ENCODE measurements around the gene C12orf75.
A peak's percentile ranks its signal among the peaks of the same experiment; 100 is the strongest.

Gene C12orf75

DNA sequence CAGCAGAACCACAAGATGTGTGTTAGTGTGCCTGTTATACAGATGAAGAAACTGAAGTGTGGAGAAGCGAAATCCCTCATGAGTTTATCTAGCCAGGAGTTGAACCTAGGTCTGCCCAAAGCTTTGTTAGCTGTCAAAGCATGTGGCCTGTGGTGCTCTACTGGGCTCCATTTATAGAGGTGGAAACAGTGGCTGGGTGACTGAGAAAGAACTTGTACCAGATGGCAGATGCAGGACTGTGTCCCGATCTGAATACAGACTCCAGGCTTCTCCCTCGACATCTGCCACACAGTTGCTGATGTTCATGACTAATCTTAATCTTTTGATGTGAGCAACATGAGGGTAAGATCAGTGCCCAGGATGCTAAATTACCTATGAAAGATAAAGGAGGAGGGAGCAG, 89.1 kb downstream of the C12orf75 start:
- no peaks in the 10 kb centered on the region for H3K36me3 ChIP-seq (ENCODE audit: control insufficient read depth in 1 of 2, insufficient read depth in 2 of 2, low read length in 2 of 2)
- peak overlapping the region; percentile 37 for H2BK120ac ChIP-seq (ENCODE audit: insufficient read depth, low read length, poor library complexity)
- no peak overlapping the region for H3K23ac ChIP-seq (ENCODE audit: low read length)
- no peak overlapping the region for H3K27ac ChIP-seq (ENCODE audit: low read depth, low read length)
- peak in 1 of 2 donors; percentile 2 for DNase-seq
- peak overlapping the region; percentile 64 for H2BK12ac ChIP-seq (ENCODE audit: low read length)
- H2AK5ac ChIP-seq (ENCODE audit: low read length): peak overlapping the region; percentile 80
- H3K27me3 ChIP-seq (ENCODE audit: insufficient read depth, low read length): no peaks in the 10 kb centered on the region
- no peaks in the 10 kb centered on the region for H3K9me3 ChIP-seq (ENCODE audit: insufficient read depth, low read depth, low read length)
- no peak overlapping the region for H3K9ac ChIP-seq (ENCODE audit: low read length)
- H3K4me3 ChIP-seq (ENCODE audit: low read depth, low read length): no peak overlapping the region
- H3K14ac ChIP-seq (ENCODE audit: low read length): peak overlapping the region; percentile 24
- H3K4me2 ChIP-seq (ENCODE audit: low read length): no peak overlapping the region
- peaks cover 7 to 10% of the 10 kb centered on the region in 2 experiments for H3K4me1 ChIP-seq (ENCODE audit: control insufficient read depth in 1 of 2, insufficient read depth in 2 of 2, low read length in 2 of 2)
- H2BK5ac ChIP-seq (ENCODE audit: low read depth, low read length, poor library complexity): no peak overlapping the region
- H3K79me1 ChIP-seq (ENCODE audit: low read length): peaks cover 17% of the 10 kb centered on the region
- H3K4ac ChIP-seq (ENCODE audit: low read depth, low read length): no peak overlapping the region
- H4K91ac ChIP-seq (ENCODE audit: low read depth, low read length): peak overlapping the region; percentile 59
- H3K79me2 ChIP-seq (ENCODE audit: control insufficient read depth, insufficient read depth, low read length, poor library complexity): no peaks in the 10 kb centered on the region
- no CpG with 5 or more reads among the region's 3 CpGs for WGBS (ENCODE audit: extremely low coverage, insufficient coverage, insufficient read length)
- H2AFZ ChIP-seq (ENCODE audit: insufficient read depth, low read length, poor library complexity): no peak overlapping the region
- H4K8ac ChIP-seq (ENCODE audit: low read depth, low read length): no peak overlapping the region
- H4K12ac ChIP-seq (ENCODE audit: low read depth, low read length): no peak overlapping the region
- H3K18ac ChIP-seq (ENCODE audit: low read length): peak overlapping the region; percentile 14

DNA sequence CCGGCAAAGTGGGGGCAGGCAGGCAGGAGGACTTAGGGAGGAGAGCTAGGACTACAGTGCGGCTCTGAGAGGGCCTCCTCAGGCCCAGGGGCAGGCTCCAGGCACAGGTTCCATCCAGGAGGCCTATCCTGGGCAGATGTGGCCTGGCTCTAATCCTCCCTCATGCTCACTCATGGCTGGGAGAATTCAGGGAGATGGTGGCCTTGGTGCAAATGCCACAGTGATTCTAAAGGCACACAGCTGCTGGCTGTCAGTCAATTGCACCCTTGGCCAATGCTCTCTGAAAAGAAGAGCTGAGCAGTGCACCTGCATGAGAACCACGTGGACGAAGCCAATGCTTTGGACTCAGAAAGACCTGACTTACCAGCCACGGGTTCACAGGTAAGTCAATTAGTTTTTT, 89.6 kb downstream of the C12orf75 start:
- Histone ChIP-seq H3K9me3 (ENCODE audit: insufficient read depth, low read depth, low read length) (no peaks in the 10 kb centered on the region), H4K91ac (ENCODE audit: low read depth, low read length) (peak overlapping the region; percentile 59), H3K27ac (ENCODE audit: low read depth, low read length) (no peak overlapping the region), H3K4me1 (ENCODE audit: control insufficient read depth in 1 of 2, insufficient read depth in 2 of 2, low read length in 2 of 2) (peaks cover 7 to 10% of the 10 kb centered on the region in 2 experiments), H3K18ac (ENCODE audit: low read length) (peak overlapping the region; percentile 14), H4K8ac (ENCODE audit: low read depth, low read length) (no peak overlapping the region), H2AK5ac (ENCODE audit: low read length) (peak overlapping the region; percentile 80), H3K4me3 (ENCODE audit: low read depth, low read length) (no peak overlapping the region), H3K36me3 (ENCODE audit: control insufficient read depth in 1 of 2, insufficient read depth in 2 of 2, low read length in 2 of 2) (no peaks in the 10 kb centered on the region), H2BK12ac (ENCODE audit: low read length) (peak overlapping the region; percentile 64), H4K12ac (ENCODE audit: low read depth, low read length) (no peak overlapping the region), H2BK120ac (ENCODE audit: insufficient read depth, low read length, poor library complexity) (peak overlapping the region; percentile 52), H3K9ac (ENCODE audit: low read length) (no peak overlapping the region), H3K23ac (ENCODE audit: low read length) (no peak overlapping the region), H3K4me2 (ENCODE audit: low read length) (no peak overlapping the region), H3K79me2 (ENCODE audit: control insufficient read depth, insufficient read depth, low read length, poor library complexity) (no peaks in the 10 kb centered on the region), H3K14ac (ENCODE audit: low read length) (peak overlapping the region; percentile 24), H2AFZ (ENCODE audit: insufficient read depth, low read length, poor library complexity) (no peak overlapping the region), H3K4ac (ENCODE audit: low read depth, low read length) (no peak overlapping the region), H3K79me1 (ENCODE audit: low read length) (peaks cover 17% of the 10 kb centered on the region), H3K27me3 (ENCODE audit: insufficient read depth, low read length) (no peaks in the 10 kb centered on the region), H2BK5ac (ENCODE audit: low read depth, low read length, poor library complexity) (no peak overlapping the region)
- WGBS (ENCODE audit: extremely low coverage, insufficient coverage, insufficient read length): no CpG with 5 or more reads among the region's 5 CpGs
- DNase-seq: no peak

DNA sequence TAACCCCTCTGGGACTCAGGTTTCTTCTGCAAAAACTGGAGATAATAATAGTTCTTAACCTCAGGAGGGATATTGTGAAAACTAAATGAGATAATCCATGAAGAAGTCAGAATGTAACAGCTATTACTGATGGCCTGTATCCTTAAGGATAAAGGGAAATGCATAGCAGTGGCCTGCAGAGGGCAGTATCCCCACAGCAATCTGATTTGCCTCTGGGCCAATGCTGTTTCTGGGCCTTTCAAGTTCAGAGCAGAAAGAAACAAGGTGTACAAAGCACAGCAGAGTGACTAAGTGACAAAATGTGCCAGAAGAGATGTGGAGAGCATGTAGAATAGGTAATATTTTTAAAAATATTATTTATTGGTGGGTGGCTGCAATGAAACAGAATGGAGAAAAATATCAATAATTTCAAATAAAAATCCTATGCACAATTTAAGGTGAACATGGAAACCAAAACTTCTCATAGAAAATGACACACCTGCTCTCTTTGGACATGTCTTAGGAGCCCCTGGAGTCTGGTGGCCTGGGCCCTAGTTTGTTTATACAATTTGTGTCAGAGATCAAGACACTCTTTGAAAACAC, 90.3 kb downstream of the C12orf75 start:
- no peak overlapping the region for H3K4me2 ChIP-seq (ENCODE audit: low read length)
- H3K79me2 ChIP-seq (ENCODE audit: control insufficient read depth, insufficient read depth, low read length, poor library complexity): no peaks in the 10 kb centered on the region
- no peak overlapping the region for H2BK12ac ChIP-seq (ENCODE audit: low read length)
- H3K4ac ChIP-seq (ENCODE audit: low read depth, low read length): no peak overlapping the region
- H3K27me3 ChIP-seq (ENCODE audit: insufficient read depth, low read length): no peaks in the 10 kb centered on the region
- H4K91ac ChIP-seq (ENCODE audit: low read depth, low read length): peak overlapping the region; percentile 85
- no peak overlapping the region for H4K12ac ChIP-seq (ENCODE audit: low read depth, low read length)
- DNase-seq: peak; percentile 84 to 90
- no peak overlapping the region for H2AK5ac ChIP-seq (ENCODE audit: low read length)
- no peak overlapping the region for H3K23ac ChIP-seq (ENCODE audit: low read length)
- H4K8ac ChIP-seq (ENCODE audit: low read depth, low read length): no peak overlapping the region
- H2BK5ac ChIP-seq (ENCODE audit: low read depth, low read length, poor library complexity): no peak overlapping the region
- no peak overlapping the region for H2BK120ac ChIP-seq (ENCODE audit: insufficient read depth, low read length, poor library complexity)
- no peaks in the 10 kb centered on the region for H3K9me3 ChIP-seq (ENCODE audit: insufficient read depth, low read depth, low read length)
- no peak overlapping the region for H3K14ac ChIP-seq (ENCODE audit: low read length)
- no peak overlapping the region for H3K9ac ChIP-seq (ENCODE audit: low read length)
- no peak overlapping the region for H3K27ac ChIP-seq (ENCODE audit: low read depth, low read length)
- H3K79me1 ChIP-seq (ENCODE audit: low read length): peaks cover 17% of the 10 kb centered on the region
- no peak overlapping the region for H2AFZ ChIP-seq (ENCODE audit: insufficient read depth, low read length, poor library complexity)
- no peaks in the 10 kb centered on the region for H3K36me3 ChIP-seq (ENCODE audit: control insufficient read depth in 1 of 2, insufficient read depth in 2 of 2, low read length in 2 of 2)
- peaks cover 7 to 14% of the 10 kb centered on the region in 2 experiments for H3K4me1 ChIP-seq (ENCODE audit: control insufficient read depth in 1 of 2, insufficient read depth in 2 of 2, low read length in 2 of 2)
- no peak overlapping the region for H3K4me3 ChIP-seq (ENCODE audit: low read depth, low read length)
- no peak overlapping the region for H3K18ac ChIP-seq (ENCODE audit: low read length)
